ENCODE measurements around the gene CTAGE15. TPM values are rescaled to one million over a fixed set of nuclear protein-coding genes. Genes with fewer than 3 reads are reported as not detected.
"Not testable (repeated sequence)": the region's sequence is repeated elsewhere in the genome, so short reads cannot be mapped to it uniquely, and the experiment has no call there.

The CTAGE15 gene
- total and polyA plus RNA-seq, 2 of the 13 experiments (the other 11 are each of a cell fraction or from before 2014, with no cell fraction given): not detected

DNA sequence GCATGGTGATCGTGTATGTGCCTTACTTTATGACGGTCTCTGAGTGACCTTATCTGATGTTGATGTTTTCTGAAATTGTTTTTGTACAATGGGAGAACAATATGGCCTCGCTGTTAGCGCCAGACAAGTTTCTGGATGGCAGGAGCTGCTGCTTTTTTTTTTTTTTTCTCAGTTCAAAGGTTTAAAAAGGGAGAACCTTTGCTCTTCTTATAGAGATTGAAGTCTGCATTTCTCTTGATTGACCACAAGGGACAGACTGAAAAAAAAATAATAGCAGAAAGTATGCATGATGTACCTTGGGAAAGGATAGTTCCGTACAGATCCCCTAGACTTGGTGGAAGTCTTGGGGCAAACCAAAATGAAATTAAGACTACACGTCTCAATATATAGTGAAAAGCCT, 43.9 kb downstream of the CTAGE15 start:
- peak; percentile 59; the same call in 1 of the 2 replicates for TF ChIP-seq ZNF362 (CRISPR knock-in tag; IDR thresholded peaks at IDR 0.05; ENCODE audit: borderline replicate concordance)
- H3K4me1 ChIP-seq (ENCODE audit: insufficient read depth, low read length); H3K79me2 ChIP-seq (ENCODE audit: insufficient read depth, low read length); FAIRE-seq; H3K27ac ChIP-seq (ENCODE audit: extremely low read length, insufficient read depth, low read length); H3K4me3 ChIP-seq (replicated peaks in 1 of 3; ENCODE audit: insufficient read depth in 1 of 3, low read depth in 2 of 3, low read length in 3 of 3); POLR2A ChIA-PET; H3K9me3 ChIP-seq (ENCODE audit: low read length); H3K9ac ChIP-seq (ENCODE audit: insufficient read depth, low read depth, low read length); H3K36me3 ChIP-seq (replicated peaks in 1 of 2; ENCODE audit: control insufficient read depth in 1 of 2, insufficient read depth in 2 of 2, low read length in 2 of 2); DNase-seq (ENCODE audit: low spot score); intact Hi-C loops (cut with micrococcal nuclease; ENCODE audit: unreplicated experiment); H3K27me3 ChIP-seq (ENCODE audit: control insufficient read depth in 1 of 2, insufficient read depth in 2 of 2, low read length in 2 of 2); H2AFZ ChIP-seq (ENCODE audit: low read length); CTCF ChIA-PET (ENCODE audit: low intra/inter-chr PET ratio, low total read pairs); H3K4me2 ChIP-seq (ENCODE audit: low read depth, low read length); BruUV-seq (replicated peaks); H4K20me1 ChIP-seq (ENCODE audit: insufficient read depth, low read length); in situ Hi-C loops (cut with HindIII; ENCODE audit: extremely low pct_ligation_motif_present, low pct_unique_long_range_greater_than_20kb): not testable (repeated sequence)
- ATAC-seq: peak; percentile 28
- 41% methylated on average over 5 of the region's 6 CpGs for WGBS (ENCODE audit: low lambda C conversion rate)

DNA sequence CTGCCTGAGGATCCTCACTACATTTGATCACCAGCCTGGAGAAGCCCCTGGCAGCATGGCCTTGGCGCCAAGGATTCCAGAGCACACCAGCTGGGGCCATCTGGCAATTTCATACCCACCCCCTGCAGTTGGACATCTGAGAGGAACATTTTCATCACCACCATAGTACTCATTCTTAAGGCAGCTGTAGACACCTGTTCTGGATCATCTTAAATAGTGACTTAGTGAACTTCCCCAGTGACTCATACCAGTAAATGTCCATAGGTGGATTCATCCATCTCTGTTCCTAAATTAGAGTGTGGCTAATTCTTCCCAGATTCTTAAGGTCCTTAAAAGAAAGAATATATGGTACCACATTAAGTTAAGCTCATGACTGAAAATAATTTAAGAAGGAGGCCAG, 45.6 kb downstream of the CTAGE15 start:
- FAIRE-seq; ATAC-seq; BruUV-seq (replicated peaks); CTCF ChIA-PET (ENCODE audit: low intra/inter-chr PET ratio, low total read pairs); H3K36me3 ChIP-seq (replicated peaks in 1 of 2; ENCODE audit: control insufficient read depth in 1 of 2, insufficient read depth in 2 of 2, low read length in 2 of 2); H3K4me1 ChIP-seq (ENCODE audit: insufficient read depth, low read length); POLR2A ChIA-PET; H4K20me1 ChIP-seq (ENCODE audit: insufficient read depth, low read length); H3K4me3 ChIP-seq (replicated peaks in 1 of 3; ENCODE audit: insufficient read depth in 1 of 3, low read depth in 2 of 3, low read length in 3 of 3); H3K9me3 ChIP-seq (ENCODE audit: low read length); in situ Hi-C loops (cut with HindIII; ENCODE audit: extremely low pct_ligation_motif_present, low pct_unique_long_range_greater_than_20kb); DNase-seq (ENCODE audit: low spot score); H3K27me3 ChIP-seq (ENCODE audit: control insufficient read depth in 1 of 2, insufficient read depth in 2 of 2, low read length in 2 of 2); H3K27ac ChIP-seq (ENCODE audit: extremely low read length, insufficient read depth, low read length); H3K4me2 ChIP-seq (ENCODE audit: low read depth, low read length); H2AFZ ChIP-seq (ENCODE audit: low read length); H3K9ac ChIP-seq (ENCODE audit: insufficient read depth, low read depth, low read length); intact Hi-C loops (cut with micrococcal nuclease; ENCODE audit: unreplicated experiment); H3K79me2 ChIP-seq (ENCODE audit: insufficient read depth, low read length): not testable (repeated sequence)
- no CpG with 5 or more reads among the region's 1 CpG for WGBS (ENCODE audit: low lambda C conversion rate)
